HG03064 (cell line): Measurements from ENCODE around the gene ROPN1.
"Not testable (repeated sequence)": the region's sequence is repeated elsewhere in the genome, so short reads cannot be mapped to it uniquely, and the experiment has no call there.

Experiments used
- ATAC-seq: cut with Tn5 transposase; IDR thresholded peaks from one replicate; pipeline ENCODE4 v1.9.1; 2021; ENCODE audit warnings: low read depth; ENCODE audit not compliant: unreplicated experiment

ROPN1 gene

DNA sequence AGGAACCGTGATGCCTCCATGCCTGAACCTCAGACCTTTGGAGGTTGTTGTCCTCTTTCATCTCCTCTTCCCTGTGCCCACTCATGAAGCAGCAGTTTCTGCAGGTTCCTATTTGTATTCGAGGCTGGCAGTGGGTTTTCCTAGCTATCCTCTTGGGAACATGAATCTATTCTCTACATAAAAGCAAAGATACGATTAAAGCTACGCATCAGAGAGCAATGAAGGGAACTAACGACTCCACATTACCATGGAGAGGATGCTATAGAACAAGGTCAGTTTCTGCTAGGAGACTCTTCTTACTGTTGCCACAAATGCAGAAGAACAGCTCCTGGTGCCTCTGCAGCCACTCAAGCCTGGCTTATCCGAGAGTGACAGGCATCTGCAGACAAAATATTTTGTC is 9.4 kb upstream of the ROPN1 start:
- not testable (repeated sequence) for ATAC-seq

DNA sequence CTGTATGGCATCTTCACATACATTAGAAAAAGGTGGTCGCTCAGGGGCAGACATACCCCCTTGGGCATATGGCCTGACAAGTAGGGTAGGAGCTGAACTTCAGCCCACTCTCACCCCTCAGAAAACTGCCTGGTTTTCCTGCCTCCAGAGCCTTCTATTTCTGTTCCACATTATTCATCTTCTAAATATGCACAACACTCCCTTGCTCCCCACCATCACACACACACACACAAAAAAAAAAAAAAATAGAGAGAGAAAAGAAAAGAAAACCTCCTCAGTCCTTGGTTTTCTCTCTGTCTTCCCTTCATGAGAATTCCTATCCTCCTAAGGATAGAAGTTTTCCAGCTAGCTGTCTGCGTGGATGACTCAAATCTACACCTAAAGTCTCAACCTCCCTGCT is 5.6 kb upstream of the ROPN1 start:
- ATAC-seq: no peak

DNA sequence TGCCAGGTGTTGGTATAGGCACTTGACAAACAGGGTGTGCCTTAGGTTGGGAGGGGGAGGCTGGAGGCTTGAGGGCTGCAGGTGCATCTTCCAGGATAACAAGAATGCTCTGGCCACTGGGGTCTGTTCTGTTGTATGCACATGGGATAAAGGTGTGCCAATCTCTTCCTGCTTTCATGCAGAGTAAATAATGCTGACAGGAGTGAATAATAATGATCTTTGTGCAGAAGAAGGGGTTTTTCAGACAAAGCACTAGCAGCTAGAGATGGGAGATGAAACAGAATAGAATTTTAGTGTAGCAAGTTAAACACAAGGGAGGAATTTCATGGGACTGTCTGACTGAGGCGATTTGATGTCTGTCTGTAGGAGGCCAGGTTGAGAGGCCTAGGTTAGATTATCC is 1.9 kb upstream of the ROPN1 start:
- no peak for ATAC-seq

DNA sequence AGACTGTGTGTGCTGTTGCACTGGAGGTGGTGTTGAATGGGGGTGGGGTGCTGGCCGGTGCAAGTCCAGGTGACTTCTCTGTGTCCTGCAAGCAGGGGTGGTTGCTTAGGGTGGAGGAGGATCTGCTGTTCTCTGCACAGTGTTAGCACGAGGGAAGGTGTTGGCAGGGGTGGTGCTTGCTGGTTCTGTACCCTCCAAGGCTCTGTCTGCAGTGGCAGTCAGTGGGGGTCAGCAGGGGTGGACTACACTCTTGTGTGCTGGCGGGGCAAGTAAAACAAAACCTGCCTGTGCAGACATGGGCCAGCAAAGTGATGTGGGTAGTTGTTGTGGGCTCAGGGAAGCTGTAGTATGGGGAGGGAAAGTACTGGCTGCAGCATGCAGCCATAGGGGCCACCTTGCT is 5.5 kb downstream of the ROPN1 start:
- ATAC-seq: no peak

DNA sequence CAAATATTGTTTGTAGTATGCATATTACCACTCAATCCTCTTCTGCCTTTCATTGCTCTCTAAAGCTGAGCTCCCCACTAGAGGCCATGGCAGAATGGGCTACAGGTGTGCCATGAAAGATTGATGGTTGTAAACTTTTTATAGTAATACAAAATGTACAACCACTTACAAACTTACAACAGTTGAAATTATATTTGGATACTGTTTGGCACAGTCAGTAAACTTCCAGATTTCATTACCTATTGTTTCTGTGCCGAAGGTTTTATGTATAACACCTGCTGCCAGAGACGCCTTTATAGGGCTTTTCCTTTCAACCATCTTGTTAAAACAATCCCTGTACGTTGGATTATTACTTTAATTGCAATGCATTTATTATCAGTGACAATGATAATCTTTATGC is 7.0 kb downstream of the ROPN1 start:
- ATAC-seq: no peak

DNA sequence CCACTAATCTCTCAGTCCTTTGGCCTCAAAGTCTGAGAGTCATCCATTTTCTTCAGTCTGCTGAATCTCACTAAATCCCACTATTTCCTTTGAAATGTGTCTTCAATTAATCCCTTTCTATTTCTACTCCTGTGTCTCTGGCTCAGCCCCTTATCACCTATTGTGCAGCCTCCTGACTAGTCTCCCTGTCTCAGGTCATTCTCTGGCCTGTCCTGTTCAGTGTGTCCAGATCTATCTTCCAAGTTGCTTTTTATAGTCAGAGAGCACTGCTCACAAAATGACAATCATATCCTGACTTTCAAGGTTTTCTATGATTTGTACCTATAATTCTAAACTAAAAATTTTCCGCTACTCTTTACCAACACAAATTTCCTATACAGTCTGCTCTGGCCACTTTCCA is 7.6 kb downstream of the ROPN1 start:
- no peak for ATAC-seq

DNA sequence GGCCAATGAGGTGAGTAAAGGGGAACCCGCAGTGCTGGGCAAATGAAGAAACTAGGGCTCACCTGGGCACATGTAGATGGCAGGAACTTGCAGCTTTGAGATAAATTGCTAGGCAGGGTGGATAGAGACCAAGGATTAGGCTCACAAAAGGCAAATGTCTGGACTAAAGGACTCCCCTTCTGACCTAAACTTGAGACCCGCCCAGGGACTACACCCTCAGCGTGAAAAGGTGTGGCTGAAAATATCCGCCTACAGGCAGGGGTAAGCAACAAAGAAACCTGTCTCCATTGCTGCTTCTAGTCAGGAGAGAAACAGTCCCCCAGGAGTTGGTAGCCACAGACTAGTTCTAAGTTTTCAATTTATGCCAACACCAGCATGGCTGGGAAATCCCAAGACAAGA is 10.6 kb downstream of the ROPN1 start:
- not testable (repeated sequence) for ATAC-seq

DNA sequence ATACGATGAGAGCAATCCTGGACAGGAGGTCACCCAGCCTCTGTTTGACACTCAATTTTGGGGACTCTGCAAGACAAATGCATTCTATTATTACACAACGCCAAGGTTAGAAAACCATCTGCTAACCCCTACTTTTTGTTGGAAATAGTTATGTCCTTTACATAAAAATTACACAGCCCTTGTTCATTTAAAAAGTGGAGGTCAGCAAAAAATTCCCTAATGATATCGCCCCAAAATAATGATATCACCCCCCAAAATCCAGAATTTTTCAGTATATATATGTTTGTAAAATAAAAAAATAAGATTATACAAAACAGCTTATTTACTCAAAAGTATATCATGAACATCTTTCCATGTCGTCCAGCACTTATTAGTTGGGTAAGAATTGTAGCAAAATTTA is 11.4 kb downstream of the ROPN1 start:
- no peak for ATAC-seq

DNA sequence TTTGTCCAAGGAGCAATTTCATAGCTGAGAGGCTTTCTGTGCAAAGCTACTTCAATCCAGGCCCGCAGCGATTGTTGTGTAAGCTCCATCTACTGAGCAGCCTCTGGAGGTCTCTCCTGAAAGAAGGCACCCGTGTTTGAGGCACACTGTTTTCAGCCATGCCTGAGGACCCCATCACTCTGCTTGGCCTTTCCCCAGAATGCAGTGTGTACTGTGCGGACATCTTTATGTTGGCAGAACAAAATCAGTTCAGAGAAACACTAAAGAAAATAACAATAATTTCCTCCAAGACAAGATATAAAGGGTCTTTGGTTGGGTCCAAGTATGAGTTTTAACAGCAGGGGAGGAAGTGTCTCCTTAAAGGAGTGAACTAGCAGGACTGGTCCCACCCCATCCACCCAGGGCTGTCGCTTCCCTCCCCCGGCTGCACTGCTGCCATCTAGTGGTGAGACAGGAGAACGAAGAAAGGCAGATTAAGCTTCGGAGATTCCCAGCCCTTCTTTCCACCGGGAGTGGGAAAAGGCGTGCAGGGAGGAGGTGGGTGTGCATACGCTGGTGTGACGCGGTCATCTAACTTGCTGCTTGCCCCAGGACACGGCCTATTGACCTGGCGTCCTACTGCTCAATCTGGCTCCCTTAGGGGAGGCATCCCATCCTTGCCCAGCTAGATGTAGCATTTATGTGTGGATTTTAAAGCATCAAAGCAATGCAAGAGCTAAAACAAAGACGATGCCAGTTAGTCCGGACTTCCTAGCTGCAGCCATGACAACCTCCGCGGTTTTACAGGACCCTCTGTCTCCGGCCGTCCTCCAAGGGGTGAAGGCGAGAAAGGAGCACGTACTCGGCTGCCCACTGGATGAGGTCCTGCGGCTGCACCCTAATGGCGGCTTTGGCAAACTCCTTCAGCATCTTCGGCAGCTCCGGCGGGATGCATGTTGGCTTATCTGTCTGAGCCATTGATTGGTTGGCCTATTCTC is 12.1 kb downstream of the ROPN1 start:
- ATAC-seq: not testable (repeated sequence)

DNA sequence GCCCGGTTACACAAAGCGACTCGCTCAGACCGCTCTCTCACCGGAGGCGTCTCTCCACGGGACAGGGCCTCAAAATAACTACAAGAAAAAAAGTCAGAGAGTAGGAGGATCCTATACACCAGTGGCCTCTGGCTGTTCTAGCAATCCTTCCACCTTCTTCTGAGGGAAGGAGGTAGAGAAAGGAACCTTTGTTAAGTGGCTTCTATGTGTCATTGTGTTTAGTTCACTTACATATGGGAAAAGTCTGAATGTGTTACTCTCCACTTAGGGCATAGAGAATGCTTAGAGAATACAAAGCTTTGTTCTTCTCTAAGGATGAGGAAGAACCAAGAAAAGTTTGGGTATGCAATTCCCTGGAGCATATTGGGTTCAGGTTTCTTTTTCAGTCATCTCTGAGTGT is 15.0 kb downstream of the ROPN1 start:
- not testable (repeated sequence) for ATAC-seq

DNA sequence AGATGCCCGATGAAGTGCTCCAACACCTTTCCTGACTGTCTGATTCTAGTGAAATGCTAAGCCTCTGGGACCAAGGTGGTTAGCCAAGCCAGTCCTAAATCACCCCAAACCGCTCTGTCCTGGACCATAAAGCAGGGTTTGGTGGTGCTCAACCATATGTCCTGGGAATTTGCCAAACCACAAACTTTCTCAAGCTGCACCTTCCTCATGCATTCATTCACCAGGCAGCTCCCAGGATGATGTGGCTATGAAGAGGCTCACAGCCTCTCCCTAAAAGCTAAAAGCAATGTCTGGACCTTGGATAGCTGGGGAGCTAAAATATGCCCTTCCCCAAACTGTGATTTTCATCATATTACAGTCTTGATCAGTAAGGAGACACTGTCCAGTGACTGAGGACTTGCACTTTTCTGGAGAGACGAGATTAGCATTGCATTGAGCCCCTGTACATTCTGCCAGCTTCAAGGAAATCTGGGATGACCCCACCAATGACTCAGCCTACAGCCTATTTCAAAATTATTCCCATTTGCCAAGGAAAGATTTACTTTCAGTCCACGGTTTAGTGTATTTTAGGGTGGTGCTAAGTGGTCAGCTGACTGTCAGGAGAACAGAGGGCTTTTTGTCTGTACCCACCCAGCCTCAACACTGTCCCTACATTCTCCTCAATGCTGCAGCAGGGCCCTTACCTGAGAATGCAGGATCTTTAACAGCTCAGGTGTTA is 15.6 kb downstream of the ROPN1 start:
- not testable (repeated sequence) for ATAC-seq

DNA sequence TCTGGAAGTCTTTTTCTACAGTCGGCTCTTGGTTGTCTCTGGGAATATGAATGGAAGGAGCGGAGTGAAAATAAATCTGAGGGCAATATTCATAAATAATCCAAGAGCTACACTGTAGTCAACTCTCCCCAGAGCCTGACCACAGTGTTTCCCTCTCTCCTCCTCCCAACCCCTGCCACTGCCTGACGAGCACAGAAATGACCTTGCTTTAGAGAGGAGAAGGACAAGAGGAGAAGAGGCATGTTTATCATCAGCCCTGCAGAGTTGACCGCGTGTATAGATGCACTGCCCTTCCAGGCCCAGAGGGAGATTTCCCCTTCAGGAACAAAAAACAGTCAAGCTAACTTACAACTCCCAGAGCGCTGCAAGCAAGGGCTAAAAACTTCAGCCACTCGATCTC is 16.9 kb downstream of the ROPN1 start:
- ATAC-seq: not testable (repeated sequence)

DNA sequence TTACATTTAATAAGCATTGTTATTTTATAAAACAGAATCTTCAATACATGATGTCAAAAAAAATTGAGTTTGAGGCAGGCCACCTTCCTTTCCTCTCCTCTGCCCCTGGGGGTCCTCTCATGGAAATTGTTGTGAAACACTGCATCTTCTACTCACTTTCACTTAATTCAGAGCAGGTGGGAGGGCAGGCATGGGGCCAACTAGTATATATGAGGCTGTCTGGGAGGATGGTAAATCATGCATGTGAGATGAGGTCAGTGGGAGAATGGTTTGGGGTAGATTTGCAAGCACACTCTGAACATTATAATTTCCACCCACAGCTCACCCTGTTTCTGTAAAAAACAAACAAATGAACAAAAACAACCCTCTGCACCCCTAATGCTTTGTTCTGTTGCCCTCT is 20.5 kb downstream of the ROPN1 start:
- ATAC-seq: no peak

DNA sequence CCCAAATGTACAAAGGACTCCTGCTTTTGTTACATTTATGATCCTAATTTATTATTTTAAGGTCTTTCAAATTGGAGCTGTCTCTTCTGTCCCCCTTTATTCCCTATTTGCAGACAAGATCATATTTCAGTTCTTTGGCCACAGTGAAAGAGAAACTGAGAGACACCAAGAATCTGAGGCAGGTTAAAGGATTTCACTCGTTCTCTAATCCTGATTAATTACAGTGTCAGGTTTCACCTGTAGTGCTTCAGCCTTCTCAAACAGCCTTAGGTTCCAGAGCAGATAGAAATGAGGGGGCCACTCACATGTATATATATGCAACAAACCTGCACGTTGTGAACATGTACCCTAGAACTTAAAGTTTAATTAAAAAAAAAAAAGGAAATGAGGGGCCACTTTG is 24.7 kb downstream of the ROPN1 start:
- ATAC-seq: not testable (repeated sequence)

DNA sequence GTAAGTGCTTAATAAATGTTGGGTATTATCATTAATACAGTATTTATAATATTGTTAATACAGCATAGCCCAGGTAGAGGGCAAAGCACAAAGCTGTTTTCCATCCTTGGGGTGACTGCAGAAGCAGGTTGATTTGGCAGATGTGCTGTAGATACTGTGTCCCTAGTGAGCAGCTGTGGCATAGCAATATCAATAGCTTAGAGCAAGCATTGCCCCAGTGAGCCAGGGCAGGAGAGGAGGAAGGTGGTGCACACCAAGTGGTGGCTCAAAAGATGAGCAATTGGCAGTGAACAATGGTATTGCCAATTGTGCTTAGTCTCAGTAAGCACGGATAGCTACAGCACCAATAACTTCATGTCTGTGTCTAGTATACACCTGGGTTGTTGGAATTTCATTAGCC is 25.1 kb downstream of the ROPN1 start:
- not testable (repeated sequence) for ATAC-seq

DNA sequence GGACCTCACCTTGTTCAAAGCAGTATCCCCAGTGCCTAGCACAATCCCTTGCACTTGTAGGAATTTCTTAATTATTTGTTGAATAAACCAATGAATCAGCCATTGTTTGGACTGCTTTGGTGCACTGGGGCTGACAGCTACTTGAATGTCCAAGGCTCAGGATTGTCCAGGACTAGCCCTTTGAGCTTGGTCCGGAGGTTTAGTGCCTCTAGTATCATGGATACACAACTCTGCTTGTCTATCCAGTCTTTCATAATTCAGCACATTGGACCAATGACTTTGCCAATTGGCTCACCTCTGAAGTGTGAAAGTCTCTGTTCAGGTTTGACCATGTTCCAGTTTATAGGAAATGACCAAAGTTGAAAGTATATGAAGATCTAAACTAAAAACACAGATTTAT is 27.1 kb downstream of the ROPN1 start:
- ATAC-seq: not testable (repeated sequence)

DNA sequence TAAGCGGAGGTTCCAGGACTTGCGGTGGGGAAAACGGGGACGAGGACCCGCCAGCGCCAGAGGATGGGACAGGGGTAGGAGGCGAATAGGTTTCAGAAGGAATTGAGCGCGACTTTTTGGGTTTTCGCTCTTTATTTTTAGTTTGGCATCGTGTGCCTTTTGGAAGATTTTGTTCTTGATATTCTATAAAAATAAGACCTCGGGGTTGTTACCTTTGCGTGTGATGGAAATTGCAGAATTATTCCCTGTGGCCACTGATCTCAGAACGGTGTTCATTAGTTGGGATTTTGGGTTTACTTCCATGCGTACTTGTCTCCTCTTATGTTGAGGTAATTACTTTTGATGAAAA is 30.4 kb downstream of the ROPN1 start:
- ATAC-seq: no peak

DNA sequence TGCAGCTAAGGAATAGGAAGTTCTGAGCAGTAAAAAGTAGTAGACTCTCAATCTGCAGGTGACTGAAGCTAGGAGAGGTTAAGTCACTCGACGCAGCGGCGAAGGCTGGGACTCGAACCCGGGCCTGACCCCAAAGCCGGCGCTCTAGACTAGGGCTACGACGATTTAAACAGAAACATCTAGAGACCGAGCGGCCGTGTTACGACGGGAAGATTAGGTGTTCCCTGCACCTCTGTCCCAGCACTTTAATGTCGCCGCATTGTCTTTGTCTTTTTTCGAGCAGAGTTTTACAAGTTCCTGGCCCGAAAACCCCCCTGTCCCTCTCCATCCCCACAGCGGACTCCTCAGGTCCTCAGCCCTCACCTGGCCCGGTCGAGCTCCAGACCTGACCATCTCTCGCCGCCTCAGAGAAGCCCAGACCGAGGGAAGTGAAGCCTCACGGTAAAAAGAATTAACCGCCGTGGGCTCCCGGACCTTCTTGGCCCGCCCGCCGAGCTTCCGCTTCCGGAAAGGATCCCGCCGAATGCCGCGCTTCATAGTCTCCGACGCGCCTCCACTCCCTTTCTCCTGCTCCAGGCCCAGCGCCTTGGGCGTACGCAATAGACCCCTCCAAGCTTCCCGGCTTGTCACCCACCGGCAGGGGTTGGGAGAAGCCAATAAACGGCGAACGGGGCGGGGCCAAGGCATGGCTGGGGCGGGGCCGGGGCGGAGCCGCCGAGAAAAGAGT is 31.0 kb downstream of the ROPN1 start, which contains the start of gene CCDC14:
CCDC14 (minus strand) TSS at position 449 of the 727 bp plus-strand sequence; CDS start at position 393, 56 bp downstream.
- peak; percentile 66 for ATAC-seq

DNA sequence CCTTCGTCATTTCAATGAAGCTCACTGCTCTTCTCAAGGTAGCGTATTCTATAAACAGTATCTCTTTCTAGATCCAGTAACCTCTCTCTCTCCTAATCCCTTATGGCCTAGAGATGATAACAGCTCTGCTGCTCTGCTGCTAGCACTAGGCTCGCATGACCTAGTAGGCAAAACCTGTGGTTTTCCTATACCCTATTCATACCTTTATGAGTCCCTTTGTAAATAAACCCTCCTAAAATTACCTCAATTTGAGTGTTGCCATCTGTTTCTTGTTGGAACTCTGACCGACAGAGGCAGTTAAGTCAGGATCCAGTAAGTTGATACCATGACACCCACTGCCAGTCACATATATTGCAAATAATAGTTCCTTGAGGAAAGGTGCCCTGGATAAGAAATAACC is 38.2 kb downstream of the ROPN1 start:
- ATAC-seq: no peak

DNA sequence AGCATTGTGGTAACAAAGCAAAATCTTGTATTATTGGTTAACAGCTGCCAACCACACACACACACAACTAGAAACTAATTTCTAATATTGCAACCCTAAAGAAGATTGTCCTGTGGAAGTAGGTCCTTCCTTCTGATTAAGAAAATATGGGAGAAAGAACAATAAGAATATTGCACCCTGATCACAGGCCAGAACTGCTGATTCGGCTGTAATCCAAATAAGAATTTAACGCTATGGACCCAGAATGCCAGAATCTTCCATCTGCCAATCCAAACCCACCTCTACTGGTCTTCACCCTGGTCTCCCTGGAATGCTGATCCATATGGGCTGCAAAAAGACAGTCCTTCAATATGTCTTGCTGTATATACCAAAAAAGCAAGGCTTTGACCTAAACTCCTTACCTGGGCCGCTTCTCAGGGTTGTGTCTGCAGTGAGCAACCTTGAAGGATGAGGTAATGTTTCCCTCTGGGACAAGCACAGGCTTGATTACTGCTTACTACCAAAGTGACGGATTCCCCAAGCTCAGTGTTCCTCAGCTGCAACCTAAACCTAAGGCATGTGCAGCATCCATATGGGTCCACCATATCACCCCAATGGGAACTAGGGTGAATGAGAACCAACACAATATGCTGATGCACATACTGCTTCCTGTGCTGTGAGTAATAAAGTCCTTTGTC is 38.9 kb downstream of the ROPN1 start:
- ATAC-seq: no peak
